Measurements from ENCODE around the gene PKN2. TPM values are rescaled to one million over a fixed set of nuclear protein-coding genes. Genes with fewer than 3 reads are reported as not detected.

PKN2 gene
- total RNA-seq, 6 experiments from 2014 or later = 32.4 to 43.6 (median 35.7) TPM

GRCh38 chr1:88678405-88678804, 5.7 kb upstream of the PKN2 start:
- H3K36me3 Mint-ChIP-seq (ENCODE audit: low read depth) = no peaks in the 10 kb centered on the region
- no peak for TF ChIP-seq CTCF (IDR thresholded peaks at IDR 0.05)
- H3K27ac Mint-ChIP-seq = no peak overlapping the region
- no peak overlapping the region for H3K4me3 Mint-ChIP-seq
- H3K9me3 Mint-ChIP-seq = no peaks in the 10 kb centered on the region
- DNase-seq = peak; percentile 13
- H3K27me3 Mint-ChIP-seq (ENCODE audit: insufficient read depth) = no peaks in the 10 kb centered on the region; the same call in 1 of the 2 replicates
- peaks cover 38% of the 10 kb centered on the region for H3K4me1 Mint-ChIP-seq (ENCODE audit: low read depth)

GRCh38 chr1:88680471-88680870, 3.6 kb upstream of the PKN2 start:
- DNase-seq = no peak
- Mint-ChIP-seq H3K4me3 (no peak overlapping the region; the same call in 1 of the 2 replicates), H3K27me3 (ENCODE audit: insufficient read depth) (no peaks in the 10 kb centered on the region; the same call in 1 of the 2 replicates), H3K27ac (no peak overlapping the region), H3K9me3 (no peaks in the 10 kb centered on the region), H3K36me3 (ENCODE audit: low read depth) (no peaks in the 10 kb centered on the region), H3K4me1 (ENCODE audit: low read depth) (peaks cover 34% of the 10 kb centered on the region)
- TF ChIP-seq CTCF (IDR thresholded peaks at IDR 0.05) = no peak

GRCh38 chr1:88680911-88681622, 3.0 kb upstream of the PKN2 start:
- no peak for DNase-seq
- H3K36me3 Mint-ChIP-seq (ENCODE audit: low read depth) = no peaks in the 10 kb centered on the region
- peaks cover 36% of the 10 kb centered on the region for H3K4me1 Mint-ChIP-seq (ENCODE audit: low read depth)
- no peaks in the 10 kb centered on the region; the same call in 1 of the 2 replicates for H3K27me3 Mint-ChIP-seq (ENCODE audit: insufficient read depth)
- no peak overlapping the region for H3K27ac Mint-ChIP-seq
- TF ChIP-seq CTCF (IDR thresholded peaks at IDR 0.05) = no peak
- H3K4me3 Mint-ChIP-seq = no peak overlapping the region
- H3K9me3 Mint-ChIP-seq = no peaks in the 10 kb centered on the region

- peak; percentile 16 for TF ChIP-seq CTCF (IDR thresholded peaks at IDR 0.05)
- Mint-ChIP-seq H3K36me3 (ENCODE audit: low read depth) (no peaks in the 10 kb centered on the region), H3K4me1 (ENCODE audit: low read depth) (peaks cover 54% of the 10 kb centered on the region), H3K4me3 (peak overlapping the region; percentile 94), H3K27me3 (ENCODE audit: insufficient read depth) (no peaks in the 10 kb centered on the region; the same call in 1 of the 2 replicates), H3K9me3 (no peaks in the 10 kb centered on the region), H3K27ac (peak overlapping the region; percentile 98)
- peak; percentile 13 for DNase-seq
Measured at GRCh38 chr1:88684482-88685258, 597 bp downstream of the PKN2 start.

GRCh38 chr1:88685259-88685620, 1.2 kb downstream of the PKN2 start:
- peak; percentile 1 for DNase-seq
- H3K27ac Mint-ChIP-seq = peak overlapping the region; percentile 98
- H3K4me3 Mint-ChIP-seq = peak overlapping the region; percentile 94
- no peaks in the 10 kb centered on the region for H3K36me3 Mint-ChIP-seq (ENCODE audit: low read depth)
- peaks cover 53% of the 10 kb centered on the region for H3K4me1 Mint-ChIP-seq (ENCODE audit: low read depth)
- TF ChIP-seq CTCF (IDR thresholded peaks at IDR 0.05) = no peak
- H3K9me3 Mint-ChIP-seq = no peaks in the 10 kb centered on the region
- no peaks in the 10 kb centered on the region; the same call in 1 of the 2 replicates for H3K27me3 Mint-ChIP-seq (ENCODE audit: insufficient read depth)

Measured in HFFc6 (cell line).